GM23248 (cell line): ENCODE results near the gene PIP4K2A.

Experiments used
- EZH2 ChIP-seq: fragments of 200-600 bp; sonication (generic); IDR thresholded peaks from 2 replicates; pipeline ENCODE4 v1.6.1; 2018; ENCODE audit warnings: antibody characterized with exemption, mild to moderate bottlenecking; ENCODE audit not compliant: insufficient read depth, poor library complexity, severe bottlenecking
- EZH2phosphoT487 ChIP-seq: fragments of 200-600 bp; sonication (generic); IDR thresholded peaks from 2 replicates; pipeline ENCODE4 v1.6.1; 2018; ENCODE audit warnings: antibody characterized with exemption, moderate library complexity, mild to moderate bottlenecking, low read depth; ENCODE audit not compliant: insufficient read depth

GRCh38 chr10:22760025-22760424, 45.6 kb upstream of the PIP4K2A start:
- no peak for TF ChIP-seq EZH2phosphoT487
- TF ChIP-seq EZH2: no peak
